Measurements from ENCODE around the gene SNRPD1. TPM values are rescaled to one million over a fixed set of nuclear protein-coding genes. Genes with fewer than 3 reads are reported as not detected.

The SNRPD1 gene
- total and polyA plus RNA-seq, 9 of the 15 experiments (the other 6 are each of a cell fraction or from before 2014, with no cell fraction given) = 186 to 1,063 (median 313) TPM

DNA sequence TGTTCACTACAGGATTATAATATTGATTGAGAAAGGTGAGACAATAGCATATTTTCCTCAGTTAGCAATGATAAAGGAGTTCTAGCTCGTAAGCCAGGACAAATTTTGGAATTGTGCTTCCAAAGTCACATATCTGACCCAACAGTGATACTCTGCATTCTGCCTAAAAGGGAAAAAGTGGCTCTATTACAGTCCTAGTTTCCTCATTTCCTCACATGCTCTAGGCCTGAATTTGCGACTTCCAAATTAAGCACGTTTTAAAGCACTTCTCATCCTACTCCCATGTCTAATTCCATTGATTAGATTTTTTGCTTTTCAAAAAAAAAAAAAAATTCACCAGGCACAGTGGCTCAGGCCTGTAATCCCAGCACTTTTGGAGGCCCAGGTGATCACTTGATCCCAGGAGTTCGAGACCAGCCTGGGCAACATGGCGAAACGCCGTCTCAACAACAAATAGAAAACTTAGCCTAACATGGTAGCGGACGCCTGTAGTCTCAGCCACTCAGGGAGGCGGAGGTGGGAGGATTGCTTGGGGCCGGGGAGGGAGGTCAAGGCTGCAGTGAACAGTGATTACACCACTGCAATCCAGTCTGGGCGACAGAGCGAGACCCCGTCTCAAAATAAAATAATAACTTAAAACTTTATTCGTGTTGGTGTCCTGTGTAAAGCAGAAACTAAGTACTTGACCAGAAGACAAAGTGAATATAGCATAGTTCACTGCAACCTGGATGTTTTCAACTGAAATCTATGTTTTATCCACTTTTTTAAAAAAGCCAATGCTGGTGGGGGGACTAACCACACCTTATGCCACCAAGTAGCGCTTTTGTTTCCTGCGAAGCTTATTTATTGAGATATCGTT is 13.2 kb upstream of the SNRPD1 start (continued):
- TF ChIP-seq, protein P1, sequence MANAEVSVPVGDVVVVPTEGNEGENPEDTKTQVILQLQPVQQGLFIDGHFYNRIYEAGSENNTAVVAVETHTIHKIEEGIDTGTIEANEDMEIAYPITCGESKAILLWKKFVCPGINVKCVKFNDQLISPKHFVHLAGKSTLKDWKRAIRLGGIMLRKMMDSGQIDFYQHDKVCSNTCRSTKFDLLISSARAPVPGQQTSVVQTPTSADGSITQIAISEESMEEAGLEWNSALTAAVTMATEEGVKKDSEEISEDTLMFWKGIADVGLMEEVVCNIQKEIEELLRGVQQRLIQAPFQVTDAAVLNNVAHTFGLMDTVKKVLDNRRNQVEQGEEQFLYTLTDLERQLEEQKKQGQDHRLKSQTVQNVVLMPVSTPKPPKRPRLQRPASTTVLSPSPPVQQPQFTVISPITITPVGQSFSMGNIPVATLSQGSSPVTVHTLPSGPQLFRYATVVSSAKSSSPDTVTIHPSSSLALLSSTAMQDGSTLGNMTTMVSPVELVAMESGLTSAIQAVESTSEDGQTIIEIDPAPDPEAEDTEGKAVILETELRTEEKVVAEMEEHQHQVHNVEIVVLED (CRISPR knock-in tag; IDR thresholded peaks at IDR 0.05) = no peak
- TF ChIP-seq, protein P2, sequence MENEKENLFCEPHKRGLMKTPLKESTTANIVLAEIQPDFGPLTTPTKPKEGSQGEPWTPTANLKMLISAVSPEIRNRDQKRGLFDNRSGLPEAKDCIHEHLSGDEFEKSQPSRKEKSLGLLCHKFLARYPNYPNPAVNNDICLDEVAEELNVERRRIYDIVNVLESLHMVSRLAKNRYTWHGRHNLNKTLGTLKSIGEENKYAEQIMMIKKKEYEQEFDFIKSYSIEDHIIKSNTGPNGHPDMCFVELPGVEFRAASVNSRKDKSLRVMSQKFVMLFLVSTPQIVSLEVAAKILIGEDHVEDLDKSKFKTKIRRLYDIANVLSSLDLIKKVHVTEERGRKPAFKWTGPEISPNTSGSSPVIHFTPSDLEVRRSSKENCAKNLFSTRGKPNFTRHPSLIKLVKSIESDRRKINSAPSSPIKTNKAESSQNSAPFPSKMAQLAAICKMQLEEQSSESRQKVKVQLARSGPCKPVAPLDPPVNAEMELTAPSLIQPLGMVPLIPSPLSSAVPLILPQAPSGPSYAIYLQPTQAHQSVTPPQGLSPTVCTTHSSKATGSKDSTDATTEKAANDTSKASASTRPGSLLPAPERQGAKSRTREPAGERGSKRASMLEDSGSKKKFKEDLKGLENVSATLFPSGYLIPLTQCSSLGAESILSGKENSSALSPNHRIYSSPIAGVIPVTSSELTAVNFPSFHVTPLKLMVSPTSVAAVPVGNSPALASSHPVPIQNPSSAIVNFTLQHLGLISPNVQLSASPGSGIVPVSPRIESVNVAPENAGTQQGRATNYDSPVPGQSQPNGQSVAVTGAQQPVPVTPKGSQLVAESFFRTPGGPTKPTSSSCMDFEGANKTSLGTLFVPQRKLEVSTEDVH (IDR thresholded peaks at IDR 0.05; ENCODE audit: low read depth, partially characterized antibody) = no peak
- TF ChIP-seq ELF2 (CRISPR knock-in tag; IDR thresholded peaks at IDR 0.05) (no peak), KLF10 (CRISPR knock-in tag; IDR thresholded peaks at IDR 0.05) (no peak), ZNF561 (CRISPR knock-in tag; conservative IDR thresholded peaks at IDR 0.05) (no peak), ZZZ3 (IDR thresholded peaks at IDR 0.05) (no peak), NCOR1 (IDR thresholded peaks at IDR 0.05) (no peak), POLR2AphosphoS5 (IDR thresholded peaks at IDR 0.05; ENCODE audit: control insufficient read depth, insufficient read depth, low read depth, low read length) (no peak), ZNF77 (CRISPR knock-in tag; IDR thresholded peaks at IDR 0.05) (no peak), MTA2 (IDR thresholded peaks at IDR 0.05; ENCODE audit: low read depth) (no peak), NR4A1 (CRISPR knock-in tag; IDR thresholded peaks at IDR 0.05) (no peak), NR4A1 (tag; IDR thresholded peaks at IDR 0.05) (no peak), KDM5B (IDR thresholded peaks at IDR 0.05; ENCODE audit: insufficient replicate concordance, low read depth, low read length) (peak; percentile 25), ZNF445 (CRISPR knock-in tag; IDR thresholded peaks at IDR 0.05; ENCODE audit: low read depth) (no peak), ZNF174 (CRISPR knock-in tag; IDR thresholded peaks at IDR 0.05) (no peak), RAD51 (IDR thresholded peaks at IDR 0.05; ENCODE audit: borderline replicate concordance, low read depth) (no peak)
- TF ChIP-seq, protein P3, sequence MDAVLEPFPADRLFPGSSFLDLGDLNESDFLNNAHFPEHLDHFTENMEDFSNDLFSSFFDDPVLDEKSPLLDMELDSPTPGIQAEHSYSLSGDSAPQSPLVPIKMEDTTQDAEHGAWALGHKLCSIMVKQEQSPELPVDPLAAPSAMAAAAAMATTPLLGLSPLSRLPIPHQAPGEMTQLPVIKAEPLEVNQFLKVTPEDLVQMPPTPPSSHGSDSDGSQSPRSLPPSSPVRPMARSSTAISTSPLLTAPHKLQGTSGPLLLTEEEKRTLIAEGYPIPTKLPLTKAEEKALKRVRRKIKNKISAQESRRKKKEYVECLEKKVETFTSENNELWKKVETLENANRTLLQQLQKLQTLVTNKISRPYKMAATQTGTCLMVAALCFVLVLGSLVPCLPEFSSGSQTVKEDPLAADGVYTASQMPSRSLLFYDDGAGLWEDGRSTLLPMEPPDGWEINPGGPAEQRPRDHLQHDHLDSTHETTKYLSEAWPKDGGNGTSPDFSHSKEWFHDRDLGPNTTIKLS (IDR thresholded peaks at IDR 0.05; ENCODE audit: borderline replicate concordance, low read depth) = no peak
- TF ChIP-seq, protein P4, sequence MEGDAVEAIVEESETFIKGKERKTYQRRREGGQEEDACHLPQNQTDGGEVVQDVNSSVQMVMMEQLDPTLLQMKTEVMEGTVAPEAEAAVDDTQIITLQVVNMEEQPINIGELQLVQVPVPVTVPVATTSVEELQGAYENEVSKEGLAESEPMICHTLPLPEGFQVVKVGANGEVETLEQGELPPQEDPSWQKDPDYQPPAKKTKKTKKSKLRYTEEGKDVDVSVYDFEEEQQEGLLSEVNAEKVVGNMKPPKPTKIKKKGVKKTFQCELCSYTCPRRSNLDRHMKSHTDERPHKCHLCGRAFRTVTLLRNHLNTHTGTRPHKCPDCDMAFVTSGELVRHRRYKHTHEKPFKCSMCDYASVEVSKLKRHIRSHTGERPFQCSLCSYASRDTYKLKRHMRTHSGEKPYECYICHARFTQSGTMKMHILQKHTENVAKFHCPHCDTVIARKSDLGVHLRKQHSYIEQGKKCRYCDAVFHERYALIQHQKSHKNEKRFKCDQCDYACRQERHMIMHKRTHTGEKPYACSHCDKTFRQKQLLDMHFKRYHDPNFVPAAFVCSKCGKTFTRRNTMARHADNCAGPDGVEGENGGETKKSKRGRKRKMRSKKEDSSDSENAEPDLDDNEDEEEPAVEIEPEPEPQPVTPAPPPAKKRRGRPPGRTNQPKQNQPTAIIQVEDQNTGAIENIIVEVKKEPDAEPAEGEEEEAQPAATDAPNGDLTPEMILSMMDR (IDR thresholded peaks at IDR 0.05 in 2 of 3, conservative IDR thresholded peaks at IDR 0.05 in 1 of 3; ENCODE audit: insufficient read depth in 2 of 3, low read depth in 1 of 3, low read length in 3 of 3) = no peak
- TF ChIP-seq, protein P5, sequence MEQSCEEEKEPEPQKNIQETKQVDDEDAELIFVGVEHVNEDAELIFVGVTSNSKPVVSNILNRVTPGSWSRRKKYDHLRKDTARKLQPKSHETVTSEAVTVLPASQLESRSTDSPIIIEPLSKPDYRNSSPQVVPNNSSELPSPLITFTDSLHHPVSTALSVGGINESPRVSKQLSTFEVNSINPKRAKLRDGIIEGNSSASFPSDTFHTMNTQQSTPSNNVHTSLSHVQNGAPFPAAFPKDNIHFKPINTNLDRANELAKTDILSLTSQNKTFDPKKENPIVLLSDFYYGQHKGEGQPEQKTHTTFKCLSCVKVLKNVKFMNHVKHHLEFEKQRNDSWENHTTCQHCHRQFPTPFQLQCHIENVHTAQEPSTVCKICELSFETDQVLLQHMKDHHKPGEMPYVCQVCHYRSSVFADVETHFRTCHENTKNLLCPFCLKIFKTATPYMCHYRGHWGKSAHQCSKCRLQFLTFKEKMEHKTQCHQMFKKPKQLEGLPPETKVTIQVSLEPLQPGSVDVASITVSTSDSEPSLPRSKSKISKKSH (CRISPR knock-in tag; IDR thresholded peaks at IDR 0.05) = no peak

Measured in K562 (cell line).